GM12878 (cell line): ENCODE measurements around the gene ETV7. TPM values are rescaled to one million over a fixed set of nuclear protein-coding genes. Genes with fewer than 3 reads are reported as not detected.
A peak's percentile ranks its signal among the peaks of the same experiment; 100 is the strongest.

Experiments used
- ASH2L ChIP-seq: fragments of 300-600, 200-600 bp; sonication (generic); IDR thresholded peaks from 2 replicates; pipeline ENCODE4 v1.6.1; 2017; ENCODE audit warnings: low read depth, mild to moderate bottlenecking, borderline replicate concordance
- BACH1 ChIP-seq: fragments of 450-650 bp; IDR thresholded peaks from 2 replicates; pipeline ENCODE4 v1.6.1; 2017; ENCODE audit warnings: mild to moderate bottlenecking, borderline replicate concordance
- BCL11A ChIP-seq: IDR thresholded peaks from 2 replicates; pipeline ENCODE4 v1.6.1; 2011; ENCODE audit warnings: low read depth, low read length
- BCLAF1 ChIP-seq: fragments of 450-650 bp; IDR thresholded peaks from 2 replicates; pipeline ENCODE4 v1.6.1; 2017; ENCODE audit warnings: antibody characterized with exemption, mild to moderate bottlenecking, moderate library complexity
- CBX3 ChIP-seq: fragments of 200-600 bp; sonication (generic); IDR thresholded peaks from 2 replicates; pipeline ENCODE4 v1.6.1; 2016; ENCODE audit warnings: low read depth, borderline replicate concordance
- CHD2 ChIP-seq: IDR thresholded peaks from 2 replicates; pipeline ENCODE4 v1.6.1; 2011; ENCODE audit warnings: low read depth, low read length, improper control_type of control experiment, borderline replicate concordance
- CTCF ChIP-seq, 3 experiments: IDR thresholded peaks in 2 of 3; conservative IDR thresholded peaks in 1 of 3; 2 replicates each; pipeline ENCODE4 v1.5.1; 2011; ENCODE audit warnings: low read depth in 3 of 3, low read length in 3 of 3, mild to moderate bottlenecking in 3 of 3, control low read depth in 2 of 3, moderate library complexity in 2 of 3, inconsistent platforms in 1 of 3, mixed read lengths in 1 of 3; ENCODE audit not compliant: control insufficient read depth in 2 of 3, insufficient read depth in 1 of 3; ENCODE audit errors: extremely low read depth in 1 of 3
- DPF2 ChIP-seq: fragments of 450-650 bp; IDR thresholded peaks from 2 replicates; pipeline ENCODE4 v1.6.1; 2017; ENCODE audit warnings: mild to moderate bottlenecking
- EGR1 ChIP-seq, 2 experiments: IDR thresholded peaks; 1 replicate in 1 of 2; 2 replicates in 1 of 2; pipeline ENCODE4 v1.6.1; 2011 to 2012; ENCODE audit warnings: low read depth in 2 of 2, low read length in 2 of 2, borderline replicate concordance in 1 of 2, mild to moderate bottlenecking in 1 of 2, moderate library complexity in 1 of 2
- HDGF ChIP-seq: fragments of 450-650 bp; IDR thresholded peaks from 2 replicates; pipeline ENCODE4 v1.6.1; 2016; ENCODE audit warnings: antibody characterized with exemption
- JUND ChIP-seq: IDR thresholded peaks from 2 replicates; pipeline ENCODE4 v1.6.1; 2012; ENCODE audit warnings: low read depth, mild to moderate bottlenecking, low read length, improper control_type of control experiment, moderate library complexity
- MAX ChIP-seq: IDR thresholded peaks from 2 replicates; pipeline ENCODE4 v1.6.1; 2012; ENCODE audit warnings: low read depth, low read length, improper control_type of control experiment
- MXI1 ChIP-seq: fragments of 150-350 bp; IDR thresholded peaks from 2 replicates; pipeline ENCODE4 v1.6.1; 2011; ENCODE audit warnings: low read depth, mild to moderate bottlenecking, inconsistent platforms, low read length, improper control_type of control experiment
- NFYB ChIP-seq: IDR thresholded peaks from 2 replicates; pipeline ENCODE4 v1.6.1; 2011; ENCODE audit warnings: low read depth, mild to moderate bottlenecking, low read length, improper control_type of control experiment, moderate library complexity; ENCODE audit not compliant: insufficient read depth
- NR2F1 ChIP-seq: fragments of 450-650 bp; conservative IDR thresholded peaks from 2 replicates; pipeline ENCODE4 v1.6.1; 2017; ENCODE audit warnings: mild to moderate bottlenecking
- PAX8 ChIP-seq: fragments of 450-650 bp; IDR thresholded peaks from 2 replicates; pipeline ENCODE4 v1.6.1; 2017; ENCODE audit warnings: mild to moderate bottlenecking, moderate library complexity
- POLR2AphosphoS2 ChIP-seq: IDR thresholded peaks from 2 replicates; pipeline ENCODE4 v1.6.1; 2011; ENCODE audit warnings: low read depth, mild to moderate bottlenecking, low read length, improper control_type of control experiment, moderate library complexity
- POU2F2 ChIP-seq: IDR thresholded peaks from 3 replicates; pipeline ENCODE4 v1.6.1; 2011; ENCODE audit warnings: low read depth, mild to moderate bottlenecking, low read length, borderline replicate concordance
- RAD21 ChIP-seq: IDR thresholded peaks from 2 replicates; pipeline ENCODE4 v1.6.1; 2011; ENCODE audit warnings: mild to moderate bottlenecking, low read depth, low read length, moderate library complexity; ENCODE audit not compliant: insufficient read depth
- RELA ChIP-seq: fragments of 450-650 bp; IDR thresholded peaks from 2 replicates; pipeline ENCODE4 v1.8.0; 2014; ENCODE audit warnings: borderline replicate concordance; ENCODE audit not compliant: partially characterized antibody
- SPI1 ChIP-seq: IDR thresholded peaks from 2 replicates; pipeline ENCODE4 v1.6.1; 2011; ENCODE audit warnings: low read depth, mild to moderate bottlenecking, low read length, moderate library complexity, borderline replicate concordance; ENCODE audit not compliant: insufficient read depth
- SRF ChIP-seq, 2 experiments: IDR thresholded peaks; 2 replicates each; pipeline ENCODE4 v1.6.1; 2011; ENCODE audit warnings: low read depth in 2 of 2, low read length in 2 of 2, mild to moderate bottlenecking in 1 of 2, moderate library complexity in 1 of 2
- SUPT20H ChIP-seq: IDR thresholded peaks from 2 replicates; pipeline ENCODE4 v1.6.1; 2011; ENCODE audit warnings: low read depth, mild to moderate bottlenecking, low read length, moderate library complexity, borderline replicate concordance; ENCODE audit not compliant: control insufficient read depth
- TBL1XR1 ChIP-seq: IDR thresholded peaks from 2 replicates; pipeline ENCODE4 v1.6.1; 2012; ENCODE audit warnings: low read depth, low read length, improper control_type of control experiment
- ZNF207 ChIP-seq: fragments of 450-650 bp; IDR thresholded peaks from 2 replicates; pipeline ENCODE4 v1.6.1; 2014; ENCODE audit warnings: antibody characterized with exemption, mild to moderate bottlenecking, borderline replicate concordance
- polyA plus RNA-seq, 11 experiments: library from polyadenylated mRNA; depleted of rRNA in 4 of 11; unstranded in 6 of 11; stranded (reverse) in 5 of 11; fragments of >200 nt; fragmentation: Nextera tagmentation in 4 of 11; fragmentation: Illumina TruSeq in 1 of 11; extraction: Ambion mirVana in 4 of 11; extraction: Trizol in 1 of 11; gene quantifications; 1 replicate in 1 of 11; 2 replicates in 10 of 11; pipeline versions ENCODE4 v1.2.1 to v1.2.3, GENCODE V29; 2011 to 2016; ENCODE audit warnings: inconsistent platforms in 2 of 11, missing spikeins in 2 of 11, low read depth in 1 of 11
- total RNA-seq, 4 experiments: library from RNA; depleted of rRNA in 3 of 4; stranded (reverse); fragments of >200 nt in 3 of 4; fragmentation: Illumina TruSeq in 1 of 4; extraction: Trizol in 1 of 4; gene quantifications; 2 replicates each; pipeline versions ENCODE4 v1.2.1 to v1.2.3, GENCODE V29; 2013 to 2021

Gene ETV7
- total and polyA plus RNA-seq, 10 of the 15 experiments (the other 5 are each of a cell fraction or from before 2014, with no cell fraction given) = 0.04 to 1.8 (median 1.3) TPM

- TF ChIP-seq BCL11A (peak; percentile 73), NFYB (peak; percentile 62), PAX8 (no peak), POLR2AphosphoS2 (no peak), CTCF (IDR thresholded peaks at IDR 0.05 in 2 of 3, conservative IDR thresholded peaks at IDR 0.05 in 1 of 3; ENCODE audit: control insufficient read depth in 2 of 3, extremely low read depth in 1 of 3, insufficient read depth in 1 of 3, low read depth in 3 of 3, low read length in 3 of 3) (no peak), TBL1XR1 (peak; percentile 95), CBX3 (no peak), DPF2 (peak; percentile 92), POU2F2 (peak; percentile 45; the same call in 1 of the 3 replicates), ZNF207 (no peak), SPI1 (0 out of 2 replicates have a peak, but pooled peaks have one; percentile 25), RAD21 (no peak), EGR1 (IDR thresholded peaks at IDR 0.05; ENCODE audit: borderline replicate concordance in 1 of 2, low read depth in 2 of 2, low read length in 2 of 2) (0 out of 3 replicates have a peak, but pooled peaks of 1 of the 2 experiments have one; percentile 61), RELA (no peak), MAX (peak; percentile 58; the same call in 1 of the 2 replicates), ASH2L (no peak), BCLAF1 (no peak), SUPT20H (no peak), SRF (IDR thresholded peaks at IDR 0.05; ENCODE audit: low read depth in 2 of 2, low read length in 2 of 2) (no peak), CHD2 (peak; percentile 90), NR2F1 (peak; percentile 100), MXI1 (0 out of 2 replicates have a peak, but pooled peaks have one; percentile 37), BACH1 (peak; percentile 18; the same call in 1 of the 2 replicates), JUND (no peak), HDGF (no peak)
Observed at GRCh38 chr6:36358226-36358915, 29.1 kb downstream of the ETV7 start (continued).
